GM13977 (cell line): ENCODE measurements around the gene HOXB3.

Experiments used
- DNase-seq: peaks from one replicate; pipeline ENCODE4 v3.0.0; 2012; ENCODE audit warnings: low spot score
- CTCF ChIP-seq: IDR thresholded peaks from 2 replicates; pipeline ENCODE4 v1.5.1; 2012; ENCODE audit warnings: mild to moderate bottlenecking, control low read depth; ENCODE audit not compliant: insufficient read depth; ENCODE audit errors: extremely low read depth, missing control alignments
- in situ Hi-C: fragments of 300-500 bp; cut with MboI; formaldehyde crosslinking; loops from one replicate; pipeline ENCODE4 v1.12.0; 2022; ENCODE audit warnings: low sequenced_read_pairs, low pct_unique_long_range_greater_than_20kb, mixed read lengths, inconsistent platforms; ENCODE audit not compliant: unreplicated experiment

The HOXB3 gene

DNA sequence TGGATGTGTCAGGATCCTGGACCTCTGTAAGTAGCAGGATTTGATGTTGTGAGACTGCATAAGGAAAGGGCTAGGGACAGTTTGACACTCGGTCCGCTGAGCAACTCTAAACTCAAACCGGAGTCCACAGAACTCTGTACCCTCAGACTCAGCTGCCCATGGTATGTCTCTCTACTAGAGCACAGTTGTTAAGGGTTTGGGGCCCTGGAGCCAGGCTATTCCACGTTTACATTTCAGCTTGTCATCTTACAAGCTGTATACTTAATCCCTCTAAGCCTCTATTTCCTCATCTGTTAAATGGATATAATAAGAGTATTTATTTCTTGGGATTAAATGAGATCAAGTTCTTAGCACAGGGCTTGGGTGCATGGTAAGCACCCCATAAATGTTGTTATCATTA lies 87.1 kb downstream of the HOXB3 start:
- DNase-seq, result no peak
- in situ Hi-C loops, result no loop called here
- TF ChIP-seq CTCF, result no peak

GRCh38 chr17:48502312-48502711 lies 87.7 kb downstream of the HOXB3 start:
- in situ Hi-C loops, result no loop called here
- no peak for TF ChIP-seq CTCF
- no peak for DNase-seq

DNA sequence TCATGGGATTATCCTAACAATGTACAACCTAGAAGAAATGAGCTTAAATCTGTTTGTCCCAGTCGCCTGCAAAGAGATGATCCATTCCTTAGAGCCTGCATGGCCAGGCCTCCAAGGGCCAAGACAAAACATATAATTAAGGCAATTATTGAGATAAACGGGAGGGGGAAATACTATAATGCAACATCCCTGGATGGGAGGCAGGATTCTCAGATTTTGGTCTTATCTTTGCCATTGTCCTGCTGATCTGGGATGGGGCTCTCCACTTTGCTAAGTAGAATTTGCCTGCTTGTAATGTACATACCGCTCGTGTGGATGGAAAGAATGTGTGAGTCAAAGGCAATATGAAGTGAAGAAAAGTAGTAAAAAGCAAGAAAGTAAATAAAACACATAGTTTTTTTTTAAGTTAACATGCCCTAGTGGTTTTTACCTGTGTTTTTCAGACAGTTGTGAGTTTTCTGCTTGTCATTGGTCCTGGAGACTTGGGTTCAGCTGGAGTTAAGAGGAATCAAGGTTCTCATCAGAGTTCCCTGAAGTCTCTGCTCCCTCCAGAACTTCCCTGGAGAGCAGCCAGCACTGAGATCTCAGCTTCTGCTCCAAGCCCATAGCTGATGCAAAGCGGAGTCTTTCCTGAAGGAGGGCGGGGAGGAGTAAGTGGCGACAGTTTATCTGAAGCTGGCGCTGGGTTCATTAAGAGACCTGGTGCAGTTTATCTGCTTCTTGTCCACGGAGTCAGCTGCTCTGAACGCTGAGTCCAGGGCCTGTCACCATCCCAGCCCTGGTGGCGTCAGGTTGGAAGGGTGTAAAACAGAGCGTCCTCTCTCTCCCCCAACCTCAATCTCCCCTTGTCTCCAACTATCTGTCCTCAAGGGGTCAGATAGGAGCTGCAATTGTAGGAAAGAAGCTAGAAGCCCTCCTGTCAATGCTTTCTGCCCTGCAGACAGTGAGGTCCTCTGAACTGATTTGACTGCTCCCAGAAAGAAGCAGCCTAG lies 89.3 kb downstream of the HOXB3 start:
- TF ChIP-seq CTCF, result no peak
- in situ Hi-C loops, result no loop called here

DNA sequence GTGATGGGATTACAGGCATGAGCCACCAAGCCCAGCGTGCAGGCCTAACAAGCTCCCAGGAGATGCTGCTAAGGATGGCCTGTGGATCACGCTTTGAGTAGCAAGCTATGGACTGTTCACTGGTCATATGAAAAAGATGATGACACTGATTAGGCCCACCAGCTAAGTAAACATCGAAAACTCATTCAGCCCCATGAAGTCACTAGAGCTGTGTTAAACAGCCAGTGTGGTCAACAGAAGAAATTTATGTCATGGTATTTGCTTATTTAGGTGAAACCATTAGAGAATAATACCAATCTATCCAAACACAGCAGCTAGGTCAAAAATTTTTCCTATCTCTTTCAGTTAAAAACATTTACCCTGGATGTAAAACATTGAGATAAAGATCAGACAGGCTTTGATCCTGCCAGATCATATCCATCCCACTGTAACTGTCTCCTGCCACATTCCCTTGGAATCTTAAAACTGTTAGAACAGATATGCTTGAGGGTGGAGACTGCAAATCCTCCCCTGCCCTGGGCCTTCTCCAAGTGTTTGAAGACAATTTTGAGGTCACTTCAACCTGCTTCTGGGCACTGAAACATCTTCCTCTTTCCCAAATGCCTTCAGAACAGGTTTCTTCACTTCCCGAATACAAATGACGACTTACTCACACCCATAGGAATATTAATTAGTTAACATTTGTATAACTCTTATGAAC lies 90.2 kb downstream of the HOXB3 start:
- DNase-seq, result no peak
- no peak for TF ChIP-seq CTCF
- in situ Hi-C loops, result no loop called here

More for the DNA sequence above, 89.3 kb downstream of the HOXB3 start:
- no peak for DNase-seq

DNA sequence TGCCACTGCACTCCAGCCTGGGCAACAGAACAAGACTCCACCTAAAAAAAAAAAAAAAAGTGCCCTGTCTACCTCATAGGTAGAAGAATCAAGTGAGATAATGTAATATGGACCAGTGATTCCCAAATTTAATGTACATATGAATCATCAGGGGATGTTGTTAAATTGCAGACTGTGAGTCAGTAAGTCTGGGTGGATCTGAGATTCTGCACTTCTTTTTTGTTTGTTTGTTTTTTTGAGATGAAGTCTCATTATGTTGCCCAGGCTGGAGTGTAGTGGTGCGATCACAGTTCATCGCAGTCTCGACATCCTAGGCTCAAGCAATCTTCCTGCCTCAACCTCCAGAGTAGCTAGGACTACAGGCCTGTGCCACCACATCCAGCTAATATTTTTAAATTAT lies 90.8 kb downstream of the HOXB3 start:
- DNase-seq, result no peak
- in situ Hi-C loops, result no loop called here
- no peak for TF ChIP-seq CTCF
